Trophoblast cell (in vitro differentiated cells and primary cell): Measurements from ENCODE around the gene THEMIS. TPM values are rescaled to one million over a fixed set of nuclear protein-coding genes. Genes with fewer than 3 reads are reported as not detected.

Source experiments
- DNase-seq, 2 donors: peaks; one replicate each; pipeline ENCODE4 v3.0.0-alpha.2; 2016
- H2AFZ ChIP-seq: 2 replicates; pipeline ENCODE4 v1.6.1; 2013; ENCODE audit warnings: low read length, moderate library complexity, mild to moderate bottlenecking; ENCODE audit not compliant: insufficient read depth, poor library complexity
- H2AK5ac ChIP-seq: 2 replicates; pipeline ENCODE4 v1.6.1; 2013; ENCODE audit warnings: mild to moderate bottlenecking, low read length
- H2BK120ac ChIP-seq: 2 replicates; pipeline ENCODE4 v1.6.1; 2013; ENCODE audit warnings: low read length, mild to moderate bottlenecking, moderate library complexity; ENCODE audit not compliant: insufficient read depth, poor library complexity
- H2BK12ac ChIP-seq: 2 replicates; pipeline ENCODE4 v1.6.1; 2013; ENCODE audit warnings: mild to moderate bottlenecking, low read length, moderate library complexity
- H2BK5ac ChIP-seq: 2 replicates; pipeline ENCODE4 v1.6.1; 2013; ENCODE audit warnings: low read length, low read depth, moderate library complexity, mild to moderate bottlenecking; ENCODE audit not compliant: poor library complexity
- H3K14ac ChIP-seq: 2 replicates; pipeline ENCODE4 v1.6.1; 2013; ENCODE audit warnings: mild to moderate bottlenecking, low read length
- H3K18ac ChIP-seq: 2 replicates; pipeline ENCODE4 v1.6.1; 2013; ENCODE audit warnings: mild to moderate bottlenecking, low read length
- H3K23ac ChIP-seq: 2 replicates; pipeline ENCODE4 v1.6.1; 2013; ENCODE audit warnings: low read length
- H3K27ac ChIP-seq: 2 replicates; pipeline ENCODE4 v1.5.1; 2013; ENCODE audit warnings: low read depth, mild to moderate bottlenecking, inconsistent platforms, low read length, moderate library complexity
- H3K27me3 ChIP-seq: 2 replicates; pipeline ENCODE4 v1.6.1; 2013; ENCODE audit warnings: inconsistent platforms, mild to moderate bottlenecking, low read length, moderate library complexity; ENCODE audit not compliant: insufficient read depth
- H3K36me3 ChIP-seq, 2 experiments: 1 replicate in 1 of 2; 2 replicates in 1 of 2; pipeline ENCODE4 v1.6.1; 2013; ENCODE audit warnings: low read length in 2 of 2, mild to moderate bottlenecking in 2 of 2, moderate library complexity in 1 of 2; ENCODE audit not compliant: insufficient read depth in 2 of 2, control insufficient read depth in 1 of 2
- H3K4ac ChIP-seq: 2 replicates; pipeline ENCODE4 v1.6.1; 2013; ENCODE audit warnings: low read depth, mild to moderate bottlenecking, low read length, moderate library complexity
- H3K4me1 ChIP-seq, 2 experiments: 1 replicate in 1 of 2; 2 replicates in 1 of 2; pipeline ENCODE4 v1.6.1; 2013; ENCODE audit warnings: low read length in 2 of 2, mild to moderate bottlenecking in 2 of 2, moderate library complexity in 1 of 2; ENCODE audit not compliant: insufficient read depth in 2 of 2, control insufficient read depth in 1 of 2
- H3K4me2 ChIP-seq: 2 replicates; pipeline ENCODE4 v1.6.1; 2013; ENCODE audit warnings: inconsistent platforms, mild to moderate bottlenecking, low read length, moderate library complexity
- H3K4me3 ChIP-seq: 2 replicates; pipeline ENCODE4 v1.5.1; 2013; ENCODE audit warnings: mild to moderate bottlenecking, low read depth, low read length, inconsistent platforms
- H3K79me1 ChIP-seq: one replicate; pipeline ENCODE4 v1.6.1; 2013; ENCODE audit warnings: low read length
- H3K79me2 ChIP-seq: 2 replicates; pipeline ENCODE4 v1.6.1; 2013; ENCODE audit warnings: low read length, mild to moderate bottlenecking; ENCODE audit not compliant: control insufficient read depth, insufficient read depth, poor library complexity
- H3K9ac ChIP-seq: 2 replicates; pipeline ENCODE4 v1.6.1; 2013; ENCODE audit warnings: mild to moderate bottlenecking, low read length
- H3K9me3 ChIP-seq: 2 replicates; pipeline ENCODE4 v1.6.1; 2013; ENCODE audit warnings: low read depth, mild to moderate bottlenecking, control low read depth, inconsistent platforms, low read length; ENCODE audit not compliant: insufficient read depth
- H4K12ac ChIP-seq: 2 replicates; pipeline ENCODE4 v1.6.1; 2013; ENCODE audit warnings: low read depth, mild to moderate bottlenecking, low read length, moderate library complexity
- H4K8ac ChIP-seq: 2 replicates; pipeline ENCODE4 v1.6.1; 2013; ENCODE audit warnings: low read depth, mild to moderate bottlenecking, low read length, moderate library complexity
- H4K91ac ChIP-seq: one replicate; pipeline ENCODE4 v1.6.1; 2013; ENCODE audit warnings: low read depth, mild to moderate bottlenecking, low read length, moderate library complexity
- WGBS: extraction: QIAGEN DNeasy Blood & Tissue Kit; methylation state at CpG from one replicate; pipeline ENCODE4 v1.1.7; 2013; ENCODE audit warnings: missing lambda C conversion rate; ENCODE audit not compliant: insufficient read length, insufficient coverage; ENCODE audit errors: extremely low coverage; 5-methylcytosine and 5-hydroxymethylcytosine counted together
- polyA plus RNA-seq: library from polyadenylated mRNA; stranded (reverse); fragments of 200-250 nt; gene quantifications from 2 replicates; pipeline ENCODE4 v1.2.3, GENCODE V29; 2013

THEMIS gene, protein sequence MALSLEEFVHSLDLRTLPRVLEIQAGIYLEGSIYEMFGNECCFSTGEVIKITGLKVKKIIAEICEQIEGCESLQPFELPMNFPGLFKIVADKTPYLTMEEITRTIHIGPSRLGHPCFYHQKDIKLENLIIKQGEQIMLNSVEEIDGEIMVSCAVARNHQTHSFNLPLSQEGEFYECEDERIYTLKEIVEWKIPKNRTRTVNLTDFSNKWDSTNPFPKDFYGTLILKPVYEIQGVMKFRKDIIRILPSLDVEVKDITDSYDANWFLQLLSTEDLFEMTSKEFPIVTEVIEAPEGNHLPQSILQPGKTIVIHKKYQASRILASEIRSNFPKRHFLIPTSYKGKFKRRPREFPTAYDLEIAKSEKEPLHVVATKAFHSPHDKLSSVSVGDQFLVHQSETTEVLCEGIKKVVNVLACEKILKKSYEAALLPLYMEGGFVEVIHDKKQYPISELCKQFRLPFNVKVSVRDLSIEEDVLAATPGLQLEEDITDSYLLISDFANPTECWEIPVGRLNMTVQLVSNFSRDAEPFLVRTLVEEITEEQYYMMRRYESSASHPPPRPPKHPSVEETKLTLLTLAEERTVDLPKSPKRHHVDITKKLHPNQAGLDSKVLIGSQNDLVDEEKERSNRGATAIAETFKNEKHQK
- polyA plus RNA-seq: 0.03 and 0.04 TPM in 2 replicates

DNA sequence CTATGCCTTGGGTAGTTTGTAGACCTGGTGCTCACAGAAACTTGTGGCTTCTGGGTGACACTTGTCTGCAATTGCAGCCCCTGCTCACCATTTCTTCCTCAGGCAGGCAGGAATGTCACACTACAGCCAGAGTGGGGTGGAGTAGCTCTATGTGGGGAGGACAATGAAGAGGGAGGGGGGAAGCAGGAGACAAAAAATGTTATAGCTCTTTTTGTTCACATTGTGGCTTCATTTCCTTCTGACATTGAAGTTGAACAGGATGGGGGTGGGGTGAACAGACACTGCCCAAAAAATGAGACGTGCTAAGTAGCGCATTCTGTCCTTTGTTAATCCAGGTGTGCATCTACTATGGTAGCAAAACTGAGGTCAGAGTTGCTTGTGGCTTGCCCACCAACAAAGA is at the start of gene THEMIS:
THEMIS (minus strand) TSS at position 124 of the 400 bp plus-strand sequence. CDS start 126 bp downstream, outside the sequence.
- no peak within 1 kb of the TSS for H3K23ac ChIP-seq

DNA sequence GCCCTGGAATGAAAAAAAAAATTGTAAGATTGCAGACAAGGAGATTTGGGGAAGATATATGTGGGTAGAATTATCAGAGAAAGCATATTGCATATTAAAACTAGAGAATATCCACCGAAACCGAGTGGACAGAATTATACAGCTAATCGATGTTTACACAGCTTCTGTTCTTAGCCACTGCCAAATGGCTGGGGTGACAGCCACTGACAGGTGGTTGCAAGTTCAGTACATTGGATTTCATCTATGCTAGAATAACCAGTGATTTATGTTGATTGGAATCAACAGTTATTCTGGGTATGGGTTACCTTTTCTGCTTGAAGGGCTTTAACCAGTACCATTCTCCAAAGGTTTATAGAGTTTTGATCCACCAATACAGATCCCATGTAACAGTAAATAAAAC is 48.4 kb upstream of the THEMIS start:
- H4K91ac ChIP-seq: no peak overlapping the region
- H3K79me2 ChIP-seq: no peaks in the 10 kb centered on the region
- H2AK5ac ChIP-seq: no peak overlapping the region
- no peak overlapping the region for H3K9ac ChIP-seq
- no peak overlapping the region for H4K8ac ChIP-seq
- H4K12ac ChIP-seq: no peak overlapping the region
- no peak overlapping the region for H3K23ac ChIP-seq
- no peak overlapping the region for H2BK12ac ChIP-seq
- peaks cover 0 to 2% of the 10 kb centered on the region in 2 experiments for H3K4me1 ChIP-seq
- H3K27ac ChIP-seq: no peak overlapping the region
- no peak overlapping the region for H3K18ac ChIP-seq
- no peak overlapping the region for H3K4me2 ChIP-seq
- H3K27me3 ChIP-seq: no peaks in the 10 kb centered on the region
- no peak overlapping the region for H3K4me3 ChIP-seq
- no peak for DNase-seq
- no CpG with 5 or more reads among the region's 3 CpGs for WGBS
- H2BK120ac ChIP-seq: no peak overlapping the region
- no peak overlapping the region for H2BK5ac ChIP-seq
- no peak overlapping the region for H3K4ac ChIP-seq
- H3K9me3 ChIP-seq: no peaks in the 10 kb centered on the region
- H3K79me1 ChIP-seq: no peaks in the 10 kb centered on the region
- H3K36me3 ChIP-seq: no peaks in the 10 kb centered on the region
- H3K14ac ChIP-seq: no peak overlapping the region
- no peak overlapping the region for H2AFZ ChIP-seq

More for the DNA sequence above, at the start of gene THEMIS:
- H3K79me1 ChIP-seq: no peaks in the 10 kb centered on the region
- no peak within 1 kb of the TSS for H2AK5ac ChIP-seq
- no peaks in the 10 kb centered on the region for H3K79me2 ChIP-seq
- H3K36me3 ChIP-seq: no peaks in the 10 kb centered on the region
- no peak within 1 kb of the TSS for H2AFZ ChIP-seq
- H3K4ac ChIP-seq: no peak within 1 kb of the TSS
- H3K18ac ChIP-seq: no peak within 1 kb of the TSS
- no peak within 1 kb of the TSS for H4K91ac ChIP-seq
- H2BK5ac ChIP-seq: no peak within 1 kb of the TSS
- H3K4me2 ChIP-seq: no peak within 1 kb of the TSS
- H2BK12ac ChIP-seq: no peak within 1 kb of the TSS
- H3K9ac ChIP-seq: no peak within 1 kb of the TSS
- H3K9me3 ChIP-seq: no peaks in the 10 kb centered on the region
- H2BK120ac ChIP-seq: no peak within 1 kb of the TSS
- H3K27ac ChIP-seq: no peak within 1 kb of the TSS
- peaks cover 0 to 4% of the 10 kb centered on the region in 2 experiments for H3K4me1 ChIP-seq
- H4K8ac ChIP-seq: no peak within 1 kb of the TSS
- no peaks in the 10 kb centered on the region for H3K27me3 ChIP-seq
- H4K12ac ChIP-seq: no peak within 1 kb of the TSS
- H3K4me3 ChIP-seq: no peak within 1 kb of the TSS
- WGBS: no CpG with 5 or more reads among the region's 2 CpGs
- no peak within 1 kb of the TSS for H3K14ac ChIP-seq
- no peak for DNase-seq

DNA sequence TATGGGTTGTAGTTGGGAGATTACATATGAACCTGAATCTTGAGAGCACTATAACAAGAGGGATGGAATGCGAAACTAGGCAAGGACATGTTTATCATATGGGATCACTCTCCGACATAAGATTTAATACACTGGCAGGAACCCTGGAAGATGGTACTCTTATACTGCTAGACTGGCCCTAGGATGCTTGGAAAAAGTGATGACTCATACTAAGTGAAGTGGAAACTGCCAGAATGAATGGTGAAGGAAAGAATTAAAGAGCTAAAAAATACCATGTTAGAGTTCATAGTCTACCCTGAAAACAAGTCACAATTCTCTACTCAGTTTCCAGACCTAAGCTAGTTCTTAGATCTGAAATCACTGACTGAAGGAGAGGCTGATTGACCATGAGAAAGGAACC is 45.5 kb upstream of the THEMIS start:
- Histone ChIP-seq H2BK120ac (no peak overlapping the region), H3K9me3 (no peaks in the 10 kb centered on the region), H4K91ac (no peak overlapping the region), H4K12ac (no peak overlapping the region), H3K4me2 (no peak overlapping the region), H2BK12ac (no peak overlapping the region), H3K4ac (no peak overlapping the region), H3K36me3 (no peaks in the 10 kb centered on the region), H2AK5ac (no peak overlapping the region), H3K18ac (no peak overlapping the region), H3K27ac (no peak overlapping the region), H2AFZ (no peak overlapping the region), H4K8ac (no peak overlapping the region), H3K27me3 (no peaks in the 10 kb centered on the region), H3K4me3 (no peak overlapping the region), H2BK5ac (no peak overlapping the region), H3K79me2 (no peaks in the 10 kb centered on the region), H3K9ac (no peak overlapping the region), H3K14ac (no peak overlapping the region), H3K79me1 (no peaks in the 10 kb centered on the region), H3K23ac (no peak overlapping the region), H3K4me1 (no peaks in the 10 kb centered on the region)
- no peak for DNase-seq
- no CpG with 5 or more reads among the region's 2 CpGs for WGBS

DNA sequence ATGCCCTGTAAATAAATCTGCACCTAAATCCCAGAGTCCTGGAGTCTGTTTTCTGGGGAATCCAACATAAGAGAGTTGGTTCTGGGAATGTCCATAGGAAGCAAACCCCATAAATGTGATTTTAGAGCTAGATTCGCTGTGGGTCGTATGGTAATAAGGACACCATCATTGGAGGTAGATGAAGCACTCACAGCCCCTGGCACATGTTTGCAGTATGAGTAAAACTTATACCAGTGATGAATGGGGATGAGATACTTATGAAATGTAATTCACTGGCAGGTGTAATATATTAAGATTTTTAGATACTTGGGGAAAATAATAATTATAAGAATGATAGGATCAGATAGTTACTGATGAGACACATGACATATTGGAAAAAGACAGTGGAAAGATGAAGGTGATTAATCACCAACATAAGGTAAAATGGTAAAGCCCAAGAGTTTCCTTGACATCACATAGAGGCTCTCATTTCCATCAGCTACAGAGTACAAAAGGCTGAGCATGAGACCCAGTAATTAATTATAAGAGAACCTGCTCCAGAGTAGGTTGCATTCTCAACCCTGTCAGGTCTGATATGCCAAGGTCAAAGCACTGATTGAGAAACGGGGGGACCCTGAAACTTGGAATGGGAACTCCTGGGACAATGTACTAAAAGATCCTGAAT is 44.7 kb upstream of the THEMIS start:
- H2BK5ac ChIP-seq: no peak overlapping the region
- no peak overlapping the region for H3K4ac ChIP-seq
- H3K27me3 ChIP-seq: no peaks in the 10 kb centered on the region
- H2AK5ac ChIP-seq: no peak overlapping the region
- no peak overlapping the region for H3K4me3 ChIP-seq
- no peaks in the 10 kb centered on the region for H3K79me2 ChIP-seq
- H3K4me2 ChIP-seq: no peak overlapping the region
- no peaks in the 10 kb centered on the region for H3K36me3 ChIP-seq
- H2BK120ac ChIP-seq: no peak overlapping the region
- no peak overlapping the region for H4K12ac ChIP-seq
- no CpG with 5 or more reads among the region's 3 CpGs for WGBS
- no peaks in the 10 kb centered on the region for H3K4me1 ChIP-seq
- no peak overlapping the region for H3K14ac ChIP-seq
- H3K9ac ChIP-seq: no peak overlapping the region
- no peak overlapping the region for H2BK12ac ChIP-seq
- no peak overlapping the region for H3K27ac ChIP-seq
- H3K23ac ChIP-seq: no peak overlapping the region
- no peak for DNase-seq
- no peak overlapping the region for H3K18ac ChIP-seq
- H3K79me1 ChIP-seq: no peaks in the 10 kb centered on the region
- no peak overlapping the region for H2AFZ ChIP-seq
- no peak overlapping the region for H4K91ac ChIP-seq
- H3K9me3 ChIP-seq: no peaks in the 10 kb centered on the region
- H4K8ac ChIP-seq: no peak overlapping the region
